Kidney (tissue), 14 donors: ENCODE measurements around the gene NEK4. TPM values are rescaled to one million over a fixed set of nuclear protein-coding genes. Genes with fewer than 3 reads are reported as not detected.
A peak's percentile ranks its signal among the peaks of the same experiment; 100 is the strongest.

Experiments
- DNase-seq, 5 donors: peaks; one replicate each; pipeline ENCODE4 v3.0.0-alpha.2; 2013 to 2020
- FAIRE-seq: peaks from 2 replicates; lab custom pipeline; 2012; peaks lifted over from hg19 to GRCh38; lab: Jason Lieb, UNC
- H3K27ac ChIP-seq, 2 donors: one replicate each; pipeline ENCODE4 v1.7.0; 2013; ENCODE audit warnings: low read depth in 2 of 2, low read length in 2 of 2, inconsistent platforms in 1 of 2
- H3K27me3 ChIP-seq: one replicate; pipeline ENCODE4 v1.7.1; 2013; ENCODE audit warnings: low read length, inconsistent platforms; ENCODE audit not compliant: control insufficient read depth, insufficient read depth
- H3K36me3 ChIP-seq, 3 donors: one replicate each; pipeline versions ENCODE4 v1.7.0 to v1.7.1; 2013; ENCODE audit warnings: low read length in 3 of 3, control low read depth in 1 of 3, inconsistent platforms in 1 of 3; ENCODE audit not compliant: insufficient read depth in 3 of 3, control insufficient read depth in 2 of 3
- H3K4me1 ChIP-seq, 3 donors: one replicate each; pipeline versions ENCODE4 v1.7.0 to v1.7.1; 2013; ENCODE audit warnings: low read length in 3 of 3, inconsistent platforms in 1 of 3, low read depth in 1 of 3; ENCODE audit not compliant: control insufficient read depth in 2 of 3, insufficient read depth in 2 of 3
- H3K4me3 ChIP-seq, 3 donors: one replicate each; pipeline versions ENCODE4 v1.7.0 to v1.8.1; 2013; ENCODE audit warnings: low read length in 3 of 3, control low read depth in 1 of 3, inconsistent platforms in 1 of 3
- H3K9ac ChIP-seq, 3 donors: one replicate each; pipeline versions ENCODE4 v1.7.0 to v1.7.1; 2013; ENCODE audit warnings: low read length in 3 of 3, control low read depth in 1 of 3, inconsistent platforms in 1 of 3
- H3K9me3 ChIP-seq, 3 donors: one replicate each; pipeline versions ENCODE4 v1.7.0 to v1.7.1; 2013; ENCODE audit warnings: low read length in 3 of 3, control low read depth in 1 of 3, inconsistent platforms in 1 of 3; ENCODE audit not compliant: control insufficient read depth in 2 of 3, insufficient read depth in 1 of 3
- intact Hi-C: fragments of 100-400 bp; cut with DNase I; formaldehyde crosslinking; loops from one replicate; pipeline ENCODE4 v1.11.1; 2022
- polyA plus RNA-seq: library from polyadenylated mRNA; stranded (reverse); fragments of 350-450 nt; fragmentation: Illumina TruSeq; extraction: RNeasy Lipid Tissue Mini Kit (QIAGEN cat#74804); gene quantifications from one replicate; pipeline ENCODE4 v1.2.3, GENCODE V29; 2014; ENCODE audit warnings: low read depth, low replicate concordance; ENCODE audit not compliant: insufficient read depth
- total RNA-seq: library from RNA; stranded (reverse); fragmentation: NEBNext Ultra II Directional; extraction: Animal tissue kit (Norgen Biotek cat#: 25700); gene quantifications from one replicate; pipeline ENCODE4 v1.2.1, GENCODE V29; 2021
- TF ChIP-seq, protein P1 (sequence below): IDR thresholded peaks from 3 replicates; pipeline ENCODE4 v1.5.1; 2012; ENCODE audit warnings: mild to moderate bottlenecking, moderate library complexity, borderline replicate concordance; ENCODE audit not compliant: insufficient read depth; ENCODE audit errors: extremely low read depth
- donor health status: control.
- donor health status: control.
- donor health status: control.
- donor health status: control.
- donor health status: control.
- donor health status: DM: yes; HTN: yes; CAD: no.
- donor health status: Normal renal cell carcinoma (clear cell type).

The NEK4 gene
- total and polyA plus RNA-seq, 2 donors from 2014 or later, result 5.5 to 27.9 TPM

DNA sequence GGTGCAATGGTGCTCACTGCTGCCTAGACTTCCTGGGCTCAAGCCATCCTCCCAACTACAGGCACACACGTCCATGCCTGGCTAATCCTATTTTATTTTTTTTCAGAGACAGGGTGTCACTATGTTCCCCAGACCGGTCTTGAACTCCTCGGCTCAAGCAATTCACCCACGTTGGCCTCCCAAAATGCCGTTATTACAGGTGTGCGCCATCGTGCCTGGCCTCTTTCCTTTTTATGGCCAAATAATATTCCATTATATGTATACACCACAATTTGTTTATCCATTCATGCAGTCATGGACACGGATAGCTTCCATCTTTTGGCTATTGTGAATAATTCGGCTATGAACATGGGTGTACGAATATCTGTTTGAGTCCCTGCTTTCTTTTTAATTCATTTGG, 962 bp upstream of the NEK4 start:
- H3K27ac ChIP-seq, result no peak overlapping the region
- peak overlapping the region in 1 of 3 donors; percentile 98 for H3K4me3 ChIP-seq
- no peaks in the 10 kb centered on the region for H3K27me3 ChIP-seq
- FAIRE-seq (no peak), DNase-seq (peak in 1 of 5 donors; percentile 39)
- no peaks in the 10 kb centered on the region for H3K9me3 ChIP-seq
- H3K4me1 ChIP-seq, result peaks cover 0 to 5% (median 3%) of the 10 kb centered on the region in 3 donors
- intact Hi-C loops, result no loop called here
- TF ChIP-seq, protein P1, sequence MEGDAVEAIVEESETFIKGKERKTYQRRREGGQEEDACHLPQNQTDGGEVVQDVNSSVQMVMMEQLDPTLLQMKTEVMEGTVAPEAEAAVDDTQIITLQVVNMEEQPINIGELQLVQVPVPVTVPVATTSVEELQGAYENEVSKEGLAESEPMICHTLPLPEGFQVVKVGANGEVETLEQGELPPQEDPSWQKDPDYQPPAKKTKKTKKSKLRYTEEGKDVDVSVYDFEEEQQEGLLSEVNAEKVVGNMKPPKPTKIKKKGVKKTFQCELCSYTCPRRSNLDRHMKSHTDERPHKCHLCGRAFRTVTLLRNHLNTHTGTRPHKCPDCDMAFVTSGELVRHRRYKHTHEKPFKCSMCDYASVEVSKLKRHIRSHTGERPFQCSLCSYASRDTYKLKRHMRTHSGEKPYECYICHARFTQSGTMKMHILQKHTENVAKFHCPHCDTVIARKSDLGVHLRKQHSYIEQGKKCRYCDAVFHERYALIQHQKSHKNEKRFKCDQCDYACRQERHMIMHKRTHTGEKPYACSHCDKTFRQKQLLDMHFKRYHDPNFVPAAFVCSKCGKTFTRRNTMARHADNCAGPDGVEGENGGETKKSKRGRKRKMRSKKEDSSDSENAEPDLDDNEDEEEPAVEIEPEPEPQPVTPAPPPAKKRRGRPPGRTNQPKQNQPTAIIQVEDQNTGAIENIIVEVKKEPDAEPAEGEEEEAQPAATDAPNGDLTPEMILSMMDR, result no peak
- H3K36me3 ChIP-seq, result peaks cover 0 to 2% (median 0%) of the 10 kb centered on the region in 3 donors
- no peak overlapping the region for H3K9ac ChIP-seq

DNA sequence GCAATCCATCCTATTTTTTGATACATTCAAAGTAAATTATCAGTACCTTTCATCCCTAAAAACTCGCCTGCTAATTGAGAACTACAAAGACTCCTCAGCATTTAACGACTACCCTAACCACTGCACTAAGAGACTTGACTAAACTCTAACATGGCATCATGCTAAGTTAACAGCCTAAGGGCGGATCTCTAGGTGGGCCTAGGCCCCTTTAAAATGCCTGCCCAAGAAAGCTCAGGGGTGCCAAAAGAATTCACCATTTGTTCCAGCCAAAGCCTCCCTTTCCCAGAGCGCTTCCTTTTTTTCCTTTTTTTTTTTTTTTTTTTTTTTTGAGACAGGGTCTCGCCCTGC, 568 bp upstream of the NEK4 start:
- intact Hi-C loops, result no loop called here
- TF ChIP-seq, protein P1, result no peak
- H3K9me3 ChIP-seq, result no peaks in the 10 kb centered on the region
- H3K36me3 ChIP-seq, result peaks cover 0 to 2% (median 0%) of the 10 kb centered on the region in 3 donors
- H3K4me3 ChIP-seq, result peak overlapping the region; percentile 84 to 100 (median 98)
- no peaks in the 10 kb centered on the region for H3K27me3 ChIP-seq
- peak overlapping the region; percentile 55 to 94 (median 91) for H3K9ac ChIP-seq
- peaks cover 0 to 5% (median 3%) of the 10 kb centered on the region in 3 donors for H3K4me1 ChIP-seq
- FAIRE-seq (no peak), DNase-seq (peak in 1 of 5 donors; percentile 31)
- H3K27ac ChIP-seq, result peak overlapping the region; percentile 69 to 72

DNA sequence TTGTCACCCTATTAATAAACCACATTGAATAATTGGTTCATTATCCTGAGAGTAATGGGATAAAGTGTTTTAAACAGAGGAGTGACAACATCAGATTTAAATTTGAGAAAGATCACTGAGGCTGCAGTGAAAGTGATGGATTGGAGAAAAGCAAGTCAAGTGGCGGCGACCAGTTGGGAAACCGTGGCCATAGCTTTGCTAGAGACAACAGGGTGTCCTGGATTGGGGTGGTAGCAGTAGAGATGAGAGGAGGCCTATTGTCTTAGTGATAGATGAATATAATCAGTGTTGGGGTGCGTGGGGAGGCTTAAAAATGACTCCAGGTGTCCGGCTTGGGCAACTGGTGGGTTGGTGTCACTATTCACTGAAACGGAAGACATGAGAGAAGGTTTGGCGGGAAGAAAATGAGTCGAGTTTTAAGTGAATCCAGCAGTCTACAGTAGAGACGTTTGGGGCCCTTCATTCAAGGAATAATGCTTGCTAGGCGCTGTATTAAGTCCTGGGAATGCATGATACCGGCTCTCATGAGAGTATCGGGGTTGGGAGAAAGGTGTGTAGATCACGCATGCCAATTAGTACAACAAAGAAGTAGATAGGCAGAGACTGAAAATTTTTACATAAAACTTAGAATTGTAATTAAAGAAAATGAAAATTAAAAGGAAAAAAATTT, 819 bp downstream of the NEK4 start:
- Histone ChIP-seq H3K9ac (peak overlapping the region in 2 of 3 donors; percentile 34 to 57), H3K27ac (no peak overlapping the region), H3K36me3 (peaks cover 0 to 11% (median 6%) of the 10 kb centered on the region in 3 donors), H3K4me1 (peaks cover 0 to 5% (median 3%) of the 10 kb centered on the region in 3 donors), H3K4me3 (peak overlapping the region; percentile 78 to 100 (median 80)), H3K9me3 (no peaks in the 10 kb centered on the region), H3K27me3 (no peaks in the 10 kb centered on the region)
- no peak for FAIRE-seq
- intact Hi-C loops, result no loop called here
- DNase-seq, result peak in 3 of 5 donors; percentile 24 to 46 (median 28)
- TF ChIP-seq, protein P1, result no peak
